ENCODE results near the gene ZNF710.

Gene ZNF710

GRCh38 chr15:90058308-90058707, 57.2 kb downstream of the ZNF710 start:
- TF ChIP-seq CTCF (IDR thresholded peaks at IDR 0.05; ENCODE audit: insufficient read depth, low read depth, low read length, missing control alignments): no peak

DNA sequence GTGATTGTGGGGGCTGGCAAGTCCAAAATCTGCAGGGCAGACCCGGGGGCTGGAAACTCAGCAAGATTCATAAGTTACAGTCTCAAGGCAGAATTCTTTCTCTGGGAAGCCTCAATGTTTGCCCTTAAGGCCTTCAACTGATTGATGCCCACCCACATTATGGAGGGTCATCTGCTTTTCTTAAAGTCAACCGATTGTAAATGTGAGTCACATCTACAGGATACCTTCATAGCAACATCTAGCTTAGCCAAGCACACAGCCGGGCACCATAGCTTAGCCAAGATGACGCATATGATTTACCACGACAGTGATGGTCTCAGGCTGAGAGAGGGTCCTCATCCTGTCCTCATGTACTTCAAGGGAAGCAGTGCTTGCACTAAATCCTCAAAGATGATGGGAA, 57.7 kb downstream of the ZNF710 start:
- no peak for TF ChIP-seq CTCF (IDR thresholded peaks at IDR 0.05; ENCODE audit: insufficient read depth, low read depth, low read length, missing control alignments)
- peak overlapping the region; percentile 37 for H3K4me3 ChIP-seq (ENCODE audit: low read depth, low read length)
- peak; percentile 35 for DNase-seq (ENCODE audit: low read depth)

More at GRCh38 chr15:90058308-90058707, 57.2 kb downstream of the ZNF710 start:
- peak; percentile 77 for DNase-seq (ENCODE audit: low read depth)
- no peak overlapping the region for H3K4me3 ChIP-seq (ENCODE audit: low read depth, low read length)

- TF ChIP-seq CTCF (IDR thresholded peaks at IDR 0.05; ENCODE audit: insufficient read depth, low read depth, low read length, missing control alignments): no peak
- peak; percentile 98 for DNase-seq (ENCODE audit: low read depth)
- peak overlapping the region; percentile 37 for H3K4me3 ChIP-seq (ENCODE audit: low read depth, low read length)
Measured at GRCh38 chr15:90059208-90059985, 58.3 kb downstream of the ZNF710 start.

DNA sequence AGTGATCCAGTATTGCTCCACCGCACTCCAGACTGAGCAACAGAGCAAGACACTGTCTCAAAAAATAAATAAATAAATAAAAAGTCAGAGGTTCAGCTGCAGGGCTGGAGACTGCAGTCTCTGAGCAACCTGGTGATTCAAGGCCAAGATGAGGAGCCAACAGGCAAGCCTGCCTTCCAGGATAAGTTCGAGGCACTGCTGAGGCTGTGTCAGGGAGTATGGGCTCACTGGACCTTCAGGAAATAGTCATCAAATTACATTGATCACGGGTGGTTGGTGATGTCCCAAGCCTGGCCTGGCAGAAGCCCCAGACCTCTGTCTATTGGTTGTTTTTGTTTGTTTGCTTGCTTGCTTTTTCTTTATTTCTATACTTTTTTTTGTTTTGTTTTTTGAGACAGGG, 59.7 kb downstream of the ZNF710 start:
- TF ChIP-seq CTCF (IDR thresholded peaks at IDR 0.05; ENCODE audit: insufficient read depth, low read depth, low read length, missing control alignments): no peak
- DNase-seq (ENCODE audit: low read depth): no peak

GRCh38 chr15:90062023-90062442, 60.9 kb downstream of the ZNF710 start:
- peak; percentile 84 for DNase-seq (ENCODE audit: low read depth)
- TF ChIP-seq CTCF (IDR thresholded peaks at IDR 0.05; ENCODE audit: insufficient read depth, low read depth, low read length, missing control alignments): no peak
- no peak overlapping the region for H3K4me3 ChIP-seq (ENCODE audit: low read depth, low read length)

More for the DNA sequence above, 59.7 kb downstream of the ZNF710 start:
- H3K4me3 ChIP-seq (ENCODE audit: low read depth, low read length): no peak overlapping the region

- DNase-seq (ENCODE audit: low read depth): no peak
- H3K4me3 ChIP-seq (ENCODE audit: low read depth, low read length): no peak overlapping the region
- no peak for TF ChIP-seq CTCF (IDR thresholded peaks at IDR 0.05; ENCODE audit: insufficient read depth, low read depth, low read length, missing control alignments)
Measured at GRCh38 chr15:90062462-90062932, 61.4 kb downstream of the ZNF710 start.
